ENCODE measurements around the gene LRRC4C.

Gene LRRC4C

GRCh38 chr11:41250408-41250935, 209.0 kb downstream of the LRRC4C start:
- no peak overlapping the region for H3K27ac ChIP-seq
- POLR2A ChIA-PET (ENCODE audit: low non-redundant PET) = no interaction called here
- no peak for TF ChIP-seq CTCF (conservative IDR thresholded peaks at IDR 0.05; ENCODE audit: low read depth)
- no peak for DNase-seq (ENCODE audit: low spot score)
- CTCF ChIA-PET = no interaction called here

DNA sequence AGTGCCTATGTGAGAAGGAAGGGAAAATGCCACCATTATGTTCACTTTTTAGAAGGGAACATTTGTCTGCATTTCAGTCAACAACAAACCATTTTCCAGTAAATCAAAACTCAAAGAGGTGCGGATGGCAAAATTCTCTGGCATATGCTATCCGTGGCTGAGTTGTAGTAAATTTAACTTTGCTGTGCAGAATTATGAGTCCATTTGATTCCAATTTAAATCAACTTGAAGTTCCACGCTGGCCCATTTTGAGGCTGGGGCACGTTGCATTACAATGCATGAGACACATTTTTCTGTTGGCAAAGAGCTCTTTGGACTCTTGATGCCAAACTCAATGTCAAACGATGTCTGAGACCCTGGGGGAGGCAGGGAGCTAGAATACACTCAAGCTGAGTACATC, 211.8 kb downstream of the LRRC4C start:
- TF ChIP-seq CTCF (conservative IDR thresholded peaks at IDR 0.05; ENCODE audit: low read depth) = no peak
- POLR2A ChIA-PET (ENCODE audit: low non-redundant PET) = no interaction called here
- CTCF ChIA-PET = no interaction called here
- no peak for DNase-seq (ENCODE audit: low spot score)
- no peak overlapping the region for H3K27ac ChIP-seq

DNA sequence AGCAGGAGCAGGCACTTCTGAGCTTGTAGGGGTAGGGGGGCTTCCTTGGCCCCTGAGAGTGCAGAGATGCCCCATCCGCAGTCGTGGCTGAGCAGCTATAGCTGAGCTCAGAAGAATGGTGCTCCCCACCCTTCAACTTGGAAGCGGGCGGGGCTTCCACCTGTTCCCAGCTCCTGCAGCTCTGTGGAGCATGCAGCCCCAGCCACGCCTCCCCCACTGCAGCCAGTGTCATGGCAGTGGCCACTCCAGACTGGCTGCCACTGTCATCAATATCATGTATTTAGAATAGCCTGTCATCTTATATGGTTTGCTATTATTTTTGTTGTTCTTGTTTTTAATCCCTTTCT, 213.1 kb downstream of the LRRC4C start:
- ChIA-PET POLR2A (ENCODE audit: low non-redundant PET) (no interaction called here), CTCF (no interaction called here)
- no peak for TF ChIP-seq CTCF (conservative IDR thresholded peaks at IDR 0.05; ENCODE audit: low read depth)
- DNase-seq (ENCODE audit: low spot score) = no peak
- H3K27ac ChIP-seq = no peak overlapping the region

GRCh38 chr11:41245704-41246398, 213.6 kb downstream of the LRRC4C start:
- ChIA-PET CTCF (interaction anchor here (0.6 kb wide), 1 partner anchor 402 kb away, joined by 4 read pairs; no protein-coding TSS in a partner anchor), POLR2A (ENCODE audit: low non-redundant PET) (no interaction called here)

GRCh38 chr11:41245184-41245583, 214.3 kb downstream of the LRRC4C start:
- ChIA-PET POLR2A (ENCODE audit: low non-redundant PET) (no interaction called here), CTCF (interaction anchor here (0.6 to 0.7 kb wide), 3 partner anchors 12 to 441 kb away, joined by 3 to 6 read pairs (median 4); no protein-coding TSS in a partner anchor)
- no peak for DNase-seq (ENCODE audit: low spot score)
- H3K27ac ChIP-seq = no peak overlapping the region
- no peak for TF ChIP-seq CTCF (conservative IDR thresholded peaks at IDR 0.05; ENCODE audit: low read depth)

More at GRCh38 chr11:41245704-41246398, 213.6 kb downstream of the LRRC4C start:
- H3K27ac ChIP-seq = no peak overlapping the region
- DNase-seq (ENCODE audit: low spot score) = no peak
- no peak for TF ChIP-seq CTCF (conservative IDR thresholded peaks at IDR 0.05; ENCODE audit: low read depth)

DNA sequence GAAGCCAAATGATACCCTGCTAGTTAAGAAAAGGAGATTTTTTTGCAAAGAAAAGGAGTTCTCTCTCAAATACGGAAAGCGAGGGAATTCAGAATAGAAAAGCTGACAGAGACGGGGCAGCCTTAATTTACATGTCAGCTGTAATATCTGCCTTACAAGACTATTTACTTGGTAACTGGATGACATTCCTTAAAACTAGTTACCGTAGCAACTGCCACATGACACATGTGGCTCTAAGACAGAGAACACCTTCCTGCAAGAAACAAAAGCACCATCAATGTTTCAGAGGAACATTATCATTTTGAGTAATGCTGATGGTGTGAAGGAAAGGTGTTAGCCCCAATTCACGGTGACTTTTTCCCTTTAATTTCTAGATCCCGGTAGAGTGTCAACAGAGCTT, 222.1 kb downstream of the LRRC4C start:
- H3K27ac ChIP-seq = no peak overlapping the region
- no peak for TF ChIP-seq CTCF (conservative IDR thresholded peaks at IDR 0.05; ENCODE audit: low read depth)
- CTCF ChIA-PET = interaction anchor here (0.7 kb wide), 2 partner anchors 36 to 406 kb away, joined by 3 to 4 read pairs; no protein-coding TSS in a partner anchor
- POLR2A ChIA-PET (ENCODE audit: low non-redundant PET) = no interaction called here
- DNase-seq (ENCODE audit: low spot score) = no peak
